CD4-positive, alpha-beta T cell (primary cell): ENCODE data around the gene ANKRD37. TPM values are rescaled to one million over a fixed set of nuclear protein-coding genes. Genes with fewer than 3 reads are reported as not detected.

ENCODE experiments used
- ATAC-seq: fragments of 200-7000 bp; cut with Tn5 transposase; one replicate; pipeline ENCODE4 v1.10.0; 2022; ENCODE audit warnings: mild to moderate bottlenecking; ENCODE audit not compliant: poor library complexity
- CTCF ChIA-PET: fragments of 350-600 bp; sonication (Branson Sonifier 250); formaldehyde crosslinking; loops from one replicate; lab custom pipeline; 2021; ENCODE audit warnings: antibody characterized with exemption, inconsistent platforms; lab: Charles Lee
- POLR2A ChIA-PET: fragments of 350-600 bp; sonication (Branson Sonifier 250); formaldehyde crosslinking; loops from one replicate; lab custom pipeline; 2021; ENCODE audit warnings: antibody characterized with exemption, inconsistent platforms; lab: Charles Lee
- DNase-seq, 14 experiments: peaks; one replicate each; pipeline ENCODE4 v3.0.0-alpha.2; 2013 to 2020; ENCODE audit warnings: mixed read lengths in 2 of 14
- H3K27ac ChIP-seq, 2 donors: one replicate each; pipeline versions ENCODE4 v1.5.1 to v1.7.0; 2013; ENCODE audit warnings: low read length in 2 of 2, low read depth in 1 of 2, mild to moderate bottlenecking in 1 of 2
- H3K27me3 ChIP-seq, 2 experiments: 1 replicate in 1 of 2; 2 replicates in 1 of 2; pipeline versions ENCODE4 v1.6.1 to v1.7.0; 2013; ENCODE audit warnings: low read length in 2 of 2, control low read depth in 1 of 2, mild to moderate bottlenecking in 1 of 2, moderate library complexity in 1 of 2; ENCODE audit not compliant: insufficient read depth in 2 of 2, control insufficient read depth in 1 of 2
- H3K36me3 ChIP-seq: one replicate; pipeline ENCODE4 v1.6.1; 2013; ENCODE audit warnings: low read length, control low read depth; ENCODE audit not compliant: insufficient read depth
- H3K4me1 ChIP-seq: one replicate; pipeline ENCODE4 v1.6.1; 2013; ENCODE audit warnings: low read length, control low read depth; ENCODE audit not compliant: insufficient read depth
- H3K4me3 ChIP-seq: one replicate; pipeline ENCODE4 v1.5.1; 2013; ENCODE audit warnings: mild to moderate bottlenecking, low read length, moderate library complexity
- H3K9me3 ChIP-seq, 2 experiments: 1 replicate in 1 of 2; 2 replicates in 1 of 2; pipeline versions ENCODE4 v1.6.1 to v1.7.0; 2013; ENCODE audit warnings: low read length in 2 of 2, mild to moderate bottlenecking in 2 of 2, control low read depth in 1 of 2, moderate library complexity in 1 of 2; ENCODE audit not compliant: control insufficient read depth in 1 of 2, insufficient read depth in 1 of 2
- H3K27ac Mint-ChIP-seq: one replicate; pipeline ENCODE4 v1.8.0; 2020; ENCODE audit warnings: mixed read lengths
- H3K27me3 Mint-ChIP-seq: one replicate; pipeline ENCODE4 v1.8.0; 2021; ENCODE audit warnings: mixed read lengths
- H3K36me3 Mint-ChIP-seq: one replicate; pipeline ENCODE4 v1.8.0; 2021; ENCODE audit warnings: low read depth, mixed read lengths
- H3K4me1 Mint-ChIP-seq: one replicate; pipeline ENCODE4 v1.8.0; 2021; ENCODE audit warnings: low read depth, mixed read lengths
- H3K4me3 Mint-ChIP-seq: one replicate; pipeline ENCODE4 v1.8.0; 2020; ENCODE audit warnings: mild to moderate bottlenecking, mixed read lengths
- H3K9me3 Mint-ChIP-seq: one replicate; pipeline ENCODE4 v1.8.0; 2020; ENCODE audit warnings: mixed read lengths
- CTCF ChIP-seq: fragments of 200-600 bp; IDR thresholded peaks from one replicate; pipeline ENCODE4 v1.8.0; 2022; ENCODE audit warnings: antibody characterized with exemption, mild to moderate bottlenecking
- intact Hi-C, 2 experiments: fragments of 100-400 bp; cut with DNase I in 1 of 2; cut with micrococcal nuclease in 1 of 2; formaldehyde crosslinking; loops; one replicate each; pipeline versions ENCODE4 v1.15.1 to v1.9.0; 2023 to 2025; cut with DNase I, micrococcal nuclease
- polyA plus RNA-seq, 2 donors: library from polyadenylated mRNA; unstranded; fragments of 120-200 nt; gene quantifications; one replicate each; pipeline ENCODE4 v1.2.1, GENCODE V29; 2013
- total RNA-seq, 174 experiments: library from RNA in 2 of 174; stranded (reverse) in 2 of 174; gene quantifications; one replicate each; pipeline ENCODE4 v1.2.3 and lab custom pipeline; 2021 to 2026

ANKRD37 gene
- 10 to 100 TPM; 10.3 to 11.6 TPM for total RNA-seq
- polyA plus RNA-seq (2013, experiment 1 of 2), result 7.5 TPM
- 12.6 TPM for polyA plus RNA-seq (2013, experiment 2 of 2)
- 0.78 to 16.9 (median 5.2) reads per million in 172 experiments for total RNA-seq (lab: John Stamatoyannopoulos, UW)

DNA sequence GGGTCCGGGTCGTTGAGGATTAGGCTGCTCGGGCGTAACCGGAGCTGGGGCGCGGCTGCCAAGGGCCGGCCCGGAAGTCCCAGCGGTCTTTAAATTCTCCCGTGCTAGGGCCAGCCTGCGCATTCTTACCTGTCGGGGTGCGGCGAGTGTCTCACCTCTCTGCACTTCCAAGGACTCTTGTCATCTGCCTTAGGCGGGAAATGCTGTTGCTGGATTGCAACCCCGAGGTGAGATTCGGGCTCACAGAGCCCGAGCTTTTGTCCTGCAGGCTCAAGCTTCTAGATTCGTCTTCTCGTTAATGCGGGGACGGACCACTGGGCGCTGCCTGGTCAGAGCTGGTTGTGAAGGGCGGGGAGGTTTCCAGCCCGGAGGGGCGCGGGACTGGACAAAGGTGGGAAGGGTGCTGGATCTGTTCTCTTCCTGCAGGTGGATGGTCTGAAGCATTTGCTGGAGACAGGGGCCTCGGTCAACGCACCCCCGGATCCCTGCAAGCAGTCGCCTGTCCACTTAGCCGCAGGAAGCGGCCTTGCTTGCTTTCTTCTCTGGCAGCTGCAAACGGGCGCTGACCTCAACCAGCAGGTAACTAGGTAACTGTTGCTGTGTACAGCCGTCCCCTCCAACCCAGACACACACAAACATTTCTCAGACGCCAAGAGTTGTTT lies at the start of gene ANKRD37:
Gene ANKRD37 (plus strand): TSS at position 118 of the 662 bp plus-strand sequence. CDS start 83 bp downstream, at position 201.
- intact Hi-C loops, result loop anchor here (1.0 to 10.0 kb wide), 7 partner anchors 28 to 1892 kb away; partner anchors contain the start of genes CCDC110 (in 1 of the 2), CFAP97 (in 1 of the 2), CYP4V2 (in 1 of the 2) and ING2 (in 1 of the 2)
- Histone ChIP-seq H3K27ac (peak within 1 kb of the TSS; percentile 93 to 97), H3K36me3 (peaks cover 9% of the 10 kb centered on the region), H3K27me3 (no peaks in the 10 kb centered on the region), H3K9me3 (no peaks in the 10 kb centered on the region), H3K4me3 (peak within 1 kb of the TSS; percentile 88), H3K4me1 (peaks cover 11% of the 10 kb centered on the region)
- ChIA-PET POLR2A (interaction anchor here (0.7 to 4.9 kb wide), 15 partner anchors 8 to 794 kb away, joined by 3 to 88 read pairs (median 5); partner anchors contain the start of genes CYP4V2, SNX25 and UFSP2), CTCF (interaction anchor here (1.8 to 1.9 kb wide), 3 partner anchors 9 to 201 kb away, joined by 4 to 9 read pairs (median 6); partner anchors contain the start of gene UFSP2)
- DNase-seq (peak in 4 of 14 experiments; percentile 1 to 12 (median 3)), ATAC-seq (no peak)
- Mint-ChIP-seq H3K4me1 (peaks cover 17% of the 10 kb centered on the region), H3K36me3 (peaks cover 34% of the 10 kb centered on the region), H3K27me3 (no peaks in the 10 kb centered on the region), H3K4me3 (peak within 1 kb of the TSS; percentile 92), H3K9me3 (no peaks in the 10 kb centered on the region), H3K27ac (peak within 1 kb of the TSS; percentile 92)
- no peak for TF ChIP-seq CTCF

DNA sequence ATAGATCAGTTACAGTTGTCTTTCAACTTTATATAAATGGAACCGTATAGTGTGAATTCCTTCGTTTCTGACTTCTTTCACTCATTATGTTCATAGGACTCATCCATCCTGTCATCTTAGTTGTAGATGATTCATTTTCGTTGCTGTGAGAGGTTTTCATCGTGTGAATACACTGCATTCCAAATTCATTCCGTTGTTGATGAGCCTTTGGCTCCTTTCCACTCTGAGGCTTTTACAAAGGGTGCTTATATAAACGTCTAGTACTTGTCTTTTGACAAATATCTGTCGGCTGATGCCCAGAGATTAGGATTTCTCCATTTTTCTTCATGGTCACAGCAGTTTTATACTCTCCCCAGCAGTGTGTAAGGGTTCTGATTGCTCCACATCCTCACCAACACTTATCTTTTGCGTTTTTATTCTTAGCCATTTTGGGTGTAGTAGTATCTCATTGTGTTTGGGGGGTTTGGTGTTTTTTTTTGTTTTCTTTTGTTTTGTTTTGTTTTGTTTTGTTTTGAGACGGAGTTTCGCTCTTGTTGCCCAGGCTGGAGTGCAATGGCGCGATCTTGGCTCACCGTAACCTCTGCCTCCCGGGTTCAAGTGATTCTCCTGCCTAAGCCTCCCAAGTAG lies 49.6 kb upstream of the ANKRD37 start:
- Histone ChIP-seq H3K9me3 (no peaks in the 10 kb centered on the region), H3K36me3 (peaks cover 10% of the 10 kb centered on the region), H3K4me1 (peaks cover 11% of the 10 kb centered on the region), H3K27ac (no peak overlapping the region), H3K27me3 (no peaks in the 10 kb centered on the region), H3K4me3 (no peak overlapping the region)
- no peak overlapping the region for H3K27ac Mint-ChIP-seq
- peaks cover 21% of the 10 kb centered on the region for H3K4me1 Mint-ChIP-seq
- ChIA-PET POLR2A (no interaction called here), CTCF (no interaction called here)
- no peaks in the 10 kb centered on the region for H3K27me3 Mint-ChIP-seq
- no peaks in the 10 kb centered on the region for H3K9me3 Mint-ChIP-seq
- intact Hi-C loops, result no loop called here
- DNase-seq, result no peak
- TF ChIP-seq CTCF, result no peak
- no peak for ATAC-seq
- no peak overlapping the region for H3K4me3 Mint-ChIP-seq
- peaks cover 59% of the 10 kb centered on the region for H3K36me3 Mint-ChIP-seq

DNA sequence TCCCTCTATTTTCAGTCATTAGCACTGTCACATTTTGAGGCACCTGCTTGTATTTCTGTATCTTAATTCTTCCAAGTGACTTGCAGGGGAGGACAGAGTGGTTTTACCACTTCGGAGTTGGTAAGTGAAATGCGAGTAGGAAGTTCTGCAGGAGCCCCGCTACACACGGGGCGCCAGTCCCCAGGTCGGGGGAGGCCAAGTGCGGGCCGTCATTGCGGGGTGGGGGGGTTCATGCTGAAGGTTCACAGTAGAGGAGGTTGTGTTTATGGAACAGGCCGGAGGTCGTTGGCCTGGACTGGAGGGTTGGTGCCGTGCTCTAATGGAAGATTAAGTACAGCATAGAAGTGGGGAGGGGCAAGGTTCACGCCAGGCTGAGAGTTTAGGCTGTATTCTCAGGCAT lies 45.0 kb upstream of the ANKRD37 start:
- no peak overlapping the region for H3K27ac Mint-ChIP-seq
- intact Hi-C loops, result no loop called here
- H3K4me3 ChIP-seq, result no peak overlapping the region
- H3K36me3 ChIP-seq, result peaks cover 10% of the 10 kb centered on the region
- POLR2A ChIA-PET, result no interaction called here
- no peak overlapping the region for H3K27ac ChIP-seq
- CTCF ChIA-PET, result no interaction called here
- H3K36me3 Mint-ChIP-seq, result peaks cover 50% of the 10 kb centered on the region
- no peaks in the 10 kb centered on the region for H3K27me3 Mint-ChIP-seq
- no peak for TF ChIP-seq CTCF
- no peaks in the 10 kb centered on the region for H3K9me3 Mint-ChIP-seq
- H3K27me3 ChIP-seq, result no peaks in the 10 kb centered on the region
- H3K9me3 ChIP-seq, result no peaks in the 10 kb centered on the region
- DNase-seq (no peak), ATAC-seq (no peak)
- H3K4me3 Mint-ChIP-seq, result no peak overlapping the region
- no peaks in the 10 kb centered on the region for H3K4me1 Mint-ChIP-seq
- no peaks in the 10 kb centered on the region for H3K4me1 ChIP-seq
